ENCODE measurements around the gene FAM170B.

Gene FAM170B

GRCh38 chr10:49177391-49178355 lies 43.9 kb upstream of the FAM170B start:
- intact Hi-C loops (cut with DNase I; ENCODE audit: low total_unique reads) = no loop called here
- no peak overlapping the region for H3K4me3 ChIP-seq
- peak in 1 of 2 donors; percentile 69 for DNase-seq
- H3K9me3 ChIP-seq = no peaks in the 10 kb centered on the region
- H3K4me1 ChIP-seq = peaks cover 0 to 13% (median 5%) of the 10 kb centered on the region in 4 donors
- no peaks in the 10 kb centered on the region for H3K36me3 ChIP-seq
- TF ChIP-seq, protein P1, sequence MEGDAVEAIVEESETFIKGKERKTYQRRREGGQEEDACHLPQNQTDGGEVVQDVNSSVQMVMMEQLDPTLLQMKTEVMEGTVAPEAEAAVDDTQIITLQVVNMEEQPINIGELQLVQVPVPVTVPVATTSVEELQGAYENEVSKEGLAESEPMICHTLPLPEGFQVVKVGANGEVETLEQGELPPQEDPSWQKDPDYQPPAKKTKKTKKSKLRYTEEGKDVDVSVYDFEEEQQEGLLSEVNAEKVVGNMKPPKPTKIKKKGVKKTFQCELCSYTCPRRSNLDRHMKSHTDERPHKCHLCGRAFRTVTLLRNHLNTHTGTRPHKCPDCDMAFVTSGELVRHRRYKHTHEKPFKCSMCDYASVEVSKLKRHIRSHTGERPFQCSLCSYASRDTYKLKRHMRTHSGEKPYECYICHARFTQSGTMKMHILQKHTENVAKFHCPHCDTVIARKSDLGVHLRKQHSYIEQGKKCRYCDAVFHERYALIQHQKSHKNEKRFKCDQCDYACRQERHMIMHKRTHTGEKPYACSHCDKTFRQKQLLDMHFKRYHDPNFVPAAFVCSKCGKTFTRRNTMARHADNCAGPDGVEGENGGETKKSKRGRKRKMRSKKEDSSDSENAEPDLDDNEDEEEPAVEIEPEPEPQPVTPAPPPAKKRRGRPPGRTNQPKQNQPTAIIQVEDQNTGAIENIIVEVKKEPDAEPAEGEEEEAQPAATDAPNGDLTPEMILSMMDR (IDR thresholded peaks at IDR 0.05) = no peak
- no peaks in the 10 kb centered on the region for H3K27me3 ChIP-seq
- H3K27ac ChIP-seq = no peak overlapping the region

DNA sequence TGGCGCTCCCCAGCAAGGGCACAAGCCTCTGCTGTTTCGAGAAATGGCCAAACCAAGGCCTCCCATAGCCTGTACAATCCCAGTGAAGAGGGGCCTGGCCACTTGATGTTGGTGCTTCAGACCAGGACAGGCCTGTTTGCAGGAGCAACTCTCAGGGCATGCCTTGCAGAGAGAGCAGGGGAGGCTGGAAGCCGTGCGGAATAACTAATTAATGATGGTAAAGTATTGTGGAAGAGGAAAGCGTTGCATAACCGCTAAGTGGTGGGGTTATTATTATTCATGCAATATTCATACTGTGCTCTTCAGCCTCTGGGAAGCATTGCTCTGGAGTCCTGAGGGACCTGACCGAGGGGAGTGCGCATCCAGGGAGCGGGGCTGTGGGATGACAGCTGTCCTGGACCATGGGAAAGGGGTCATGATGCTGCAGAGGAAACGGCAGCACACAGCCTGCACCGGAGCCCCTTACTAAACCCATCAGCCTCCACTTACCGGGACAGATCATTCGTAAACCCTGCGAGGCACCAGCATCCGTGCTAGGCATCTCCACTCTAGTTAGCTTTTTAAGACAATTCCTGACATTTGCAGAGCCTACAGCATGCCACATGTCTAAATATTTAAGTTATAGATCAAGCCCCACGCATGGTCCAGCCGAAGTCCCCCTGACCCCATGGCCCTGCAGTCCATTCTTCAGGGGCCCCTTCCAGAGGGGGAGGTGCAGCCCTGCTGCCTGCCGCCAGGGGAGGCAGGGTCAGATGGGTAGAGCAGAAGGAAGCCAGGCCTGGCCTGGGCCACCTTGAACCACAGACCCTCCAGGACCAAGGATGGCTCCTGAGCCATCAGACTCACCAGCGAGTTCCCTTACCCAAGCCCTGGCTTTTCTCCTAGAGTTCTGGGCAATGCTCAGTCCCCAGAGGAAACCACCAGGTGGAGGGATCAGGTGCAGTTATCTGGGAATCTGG lies 42.8 kb upstream of the FAM170B start:
- no peaks in the 10 kb centered on the region for H3K27me3 ChIP-seq

GRCh38 chr10:49175587-49176309 lies 41.9 kb upstream of the FAM170B start:
- Histone ChIP-seq H3K27ac (no peak overlapping the region), H3K4me3 (no peak overlapping the region), H3K36me3 (no peaks in the 10 kb centered on the region), H3K27me3 (no peaks in the 10 kb centered on the region), H3K4me1 (peaks cover 0 to 13% (median 5%) of the 10 kb centered on the region in 4 donors), H3K9me3 (no peaks in the 10 kb centered on the region)
- TF ChIP-seq, protein P1 (IDR thresholded peaks at IDR 0.05) = no peak
- intact Hi-C loops (cut with DNase I; ENCODE audit: low total_unique reads) = no loop called here
- peak in 1 of 2 donors; percentile 65 for DNase-seq

More for the DNA sequence above, 42.8 kb upstream of the FAM170B start:
- Histone ChIP-seq H3K4me3 (no peak overlapping the region), H3K9me3 (no peaks in the 10 kb centered on the region), H3K4me1 (peaks cover 0 to 13% (median 5%) of the 10 kb centered on the region in 4 donors), H3K36me3 (no peaks in the 10 kb centered on the region), H3K27ac (no peak overlapping the region)
- TF ChIP-seq, protein P1 (IDR thresholded peaks at IDR 0.05) = no peak
- DNase-seq = peak in 1 of 2 donors; percentile 48
- intact Hi-C loops (cut with DNase I; ENCODE audit: low total_unique reads) = no loop called here

DNA sequence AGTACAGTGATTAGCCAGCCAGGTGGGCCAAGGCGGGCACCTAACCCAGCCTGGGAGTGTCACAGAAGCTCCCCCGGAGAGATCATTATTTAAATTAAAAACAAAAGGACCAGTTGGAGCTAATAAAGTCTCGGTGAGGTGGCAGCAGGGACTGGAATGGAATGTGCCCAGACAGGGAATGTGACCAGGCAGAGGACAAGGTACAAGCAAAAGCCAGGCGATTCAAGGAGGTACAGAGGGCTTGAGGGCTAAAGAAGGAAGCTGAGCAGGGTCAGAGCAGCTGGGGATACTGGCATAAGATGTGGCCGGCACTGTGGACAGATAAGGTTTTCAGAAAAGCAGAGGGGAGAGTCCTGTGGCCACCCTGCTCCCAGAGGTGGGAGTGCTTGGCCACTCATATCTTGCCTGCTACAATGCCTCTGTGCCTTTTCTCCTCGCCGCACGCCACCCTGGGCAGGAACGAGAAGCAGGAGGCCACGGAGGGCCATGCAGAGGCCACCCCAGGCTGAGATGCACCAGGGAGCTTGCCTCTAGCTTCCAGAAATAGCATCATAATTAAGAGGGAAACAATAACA lies 41.2 kb upstream of the FAM170B start:
- Histone ChIP-seq H3K4me3 (no peak overlapping the region), H3K4me1 (peaks cover 0 to 13% (median 5%) of the 10 kb centered on the region in 4 donors), H3K9me3 (no peaks in the 10 kb centered on the region), H3K36me3 (no peaks in the 10 kb centered on the region), H3K27ac (no peak overlapping the region), H3K27me3 (no peaks in the 10 kb centered on the region)
- DNase-seq = no peak
- intact Hi-C loops (cut with DNase I; ENCODE audit: low total_unique reads) = no loop called here
- TF ChIP-seq, protein P1 (IDR thresholded peaks at IDR 0.05) = no peak
